Nephron progenitor cell (in vitro differentiated cells): ENCODE measurements around the gene NOTCH3.

ENCODE experiments used
- DNase-seq: peaks from one replicate; pipeline ENCODE4 v3.0.0; 2021
- H3K27ac Mint-ChIP-seq: 2 replicates; pipeline ENCODE4 v1.8.0; 2021; ENCODE audit warnings: mild to moderate bottlenecking, moderate library complexity, mixed read lengths
- H3K27me3 Mint-ChIP-seq: 2 replicates; pipeline ENCODE4 v1.8.0; 2021; ENCODE audit warnings: mild to moderate bottlenecking, low read depth, mixed read lengths; ENCODE audit not compliant: poor library complexity
- H3K36me3 Mint-ChIP-seq: 2 replicates; pipeline ENCODE4 v1.8.0; 2021; ENCODE audit warnings: low read depth, mixed read lengths
- H3K4me1 Mint-ChIP-seq: 2 replicates; pipeline ENCODE4 v1.8.0; 2021; ENCODE audit warnings: mixed read lengths
- H3K4me3 Mint-ChIP-seq: 2 replicates; pipeline ENCODE4 v1.8.0; 2021; ENCODE audit warnings: mild to moderate bottlenecking, moderate library complexity, mixed read lengths
- H3K9me3 Mint-ChIP-seq: 2 replicates; pipeline ENCODE4 v1.8.0; 2021; ENCODE audit warnings: mild to moderate bottlenecking, moderate library complexity, mixed read lengths
- CTCF ChIP-seq: fragments of 200-600 bp; sonication (generic); IDR thresholded peaks from 2 replicates; pipeline ENCODE4 v1.5.0; 2021; ENCODE audit warnings: antibody characterized with exemption

NOTCH3 gene

GRCh38 chr19:15248106-15248505 is 47.3 kb upstream of the NOTCH3 start:
- Mint-ChIP-seq H3K9me3 (no peaks in the 10 kb centered on the region), H3K4me1 (peaks cover 75% of the 10 kb centered on the region), H3K4me3 (no peak overlapping the region), H3K36me3 (peaks cover 50% of the 10 kb centered on the region), H3K27me3 (no peaks in the 10 kb centered on the region), H3K27ac (no peak overlapping the region)
- no peak for TF ChIP-seq CTCF
- no peak for DNase-seq

- H3K36me3 Mint-ChIP-seq = peaks cover 48% of the 10 kb centered on the region
- no peaks in the 10 kb centered on the region for H3K9me3 Mint-ChIP-seq
- no peak for DNase-seq
- TF ChIP-seq CTCF = no peak
- H3K4me1 Mint-ChIP-seq = peaks cover 68% of the 10 kb centered on the region
- H3K27ac Mint-ChIP-seq = no peak overlapping the region
- H3K4me3 Mint-ChIP-seq = no peak overlapping the region
- H3K27me3 Mint-ChIP-seq = no peaks in the 10 kb centered on the region
Measured at GRCh38 chr19:15247107-15248014, 46.6 kb upstream of the NOTCH3 start.

- no peak overlapping the region for H3K4me3 Mint-ChIP-seq
Measured at GRCh38 chr19:15246198-15246481, 45.3 kb upstream of the NOTCH3 start.

GRCh38 chr19:15245370-15246197 is 44.8 kb upstream of the NOTCH3 start:
- H3K27ac Mint-ChIP-seq = peak overlapping the region; percentile 96
- H3K4me3 Mint-ChIP-seq = no peak overlapping the region
- DNase-seq = no peak
- H3K36me3 Mint-ChIP-seq = peaks cover 53% of the 10 kb centered on the region
- TF ChIP-seq CTCF = no peak
- H3K9me3 Mint-ChIP-seq = no peaks in the 10 kb centered on the region
- H3K4me1 Mint-ChIP-seq = peaks cover 51% of the 10 kb centered on the region
- no peaks in the 10 kb centered on the region for H3K27me3 Mint-ChIP-seq

More at GRCh38 chr19:15246198-15246481, 45.3 kb upstream of the NOTCH3 start:
- Mint-ChIP-seq H3K36me3 (peaks cover 48% of the 10 kb centered on the region), H3K27me3 (no peaks in the 10 kb centered on the region), H3K27ac (peak overlapping the region; percentile 89), H3K9me3 (no peaks in the 10 kb centered on the region), H3K4me1 (peaks cover 57% of the 10 kb centered on the region)
- no peak for DNase-seq
- TF ChIP-seq CTCF = no peak

- H3K4me3 Mint-ChIP-seq = no peak overlapping the region
- H3K27ac Mint-ChIP-seq = peak overlapping the region; percentile 96
- TF ChIP-seq CTCF = no peak
- H3K9me3 Mint-ChIP-seq = no peaks in the 10 kb centered on the region
- peaks cover 53% of the 10 kb centered on the region for H3K36me3 Mint-ChIP-seq
- no peak for DNase-seq
- H3K27me3 Mint-ChIP-seq = no peaks in the 10 kb centered on the region
- H3K4me1 Mint-ChIP-seq = peaks cover 44% of the 10 kb centered on the region
Measured at GRCh38 chr19:15244808-15245207, 44.0 kb upstream of the NOTCH3 start.
